MM.1S (cell line): ENCODE data around the gene PNKD.

Experiments
- EZH2 ChIP-seq: fragments of 300-600 bp; sonication (generic); optimal IDR thresholded peaks from 2 replicates; pipeline ENCODE3; 2017; ENCODE audit warnings: low read depth, mild to moderate bottlenecking, antibody characterized with exemption, low read length, mixed read lengths
- EZH2phosphoT487 ChIP-seq: fragments of 300-600 bp; sonication (generic); IDR thresholded peaks from 2 replicates; pipeline ENCODE4 v1.6.1; 2018; ENCODE audit warnings: antibody characterized with exemption, low read length
- TF ChIP-seq, protein P1 (sequence below): fragments of 300-600 bp; sonication (generic); IDR thresholded peaks from 2 replicates; pipeline ENCODE4 v1.5.1; 2016; ENCODE audit warnings: antibody characterized with exemption, low read length, mixed read lengths

DNA sequence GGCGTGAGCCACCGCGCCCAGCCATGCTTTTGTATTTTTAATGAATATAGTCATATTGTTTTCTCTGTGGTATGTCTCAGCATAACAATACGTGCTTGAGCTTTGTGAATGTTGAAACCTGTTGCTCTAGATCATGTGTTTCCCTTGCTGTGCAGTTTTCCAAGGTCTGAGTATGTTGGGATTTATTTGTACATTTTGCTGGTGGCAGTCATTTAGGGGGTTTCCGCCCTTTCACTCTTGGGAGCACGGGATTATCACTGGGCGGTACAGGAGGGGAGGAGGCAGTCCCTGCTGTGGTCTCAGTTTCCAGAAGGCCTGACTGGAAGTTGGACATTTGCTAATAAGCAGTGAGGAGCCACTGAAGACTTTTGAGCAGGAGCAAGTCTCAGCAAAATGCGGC lies 61.4 kb downstream of the PNKD start:
- no peak for TF ChIP-seq EZH2phosphoT487
- no peak for TF ChIP-seq EZH2
- TF ChIP-seq, protein P1, sequence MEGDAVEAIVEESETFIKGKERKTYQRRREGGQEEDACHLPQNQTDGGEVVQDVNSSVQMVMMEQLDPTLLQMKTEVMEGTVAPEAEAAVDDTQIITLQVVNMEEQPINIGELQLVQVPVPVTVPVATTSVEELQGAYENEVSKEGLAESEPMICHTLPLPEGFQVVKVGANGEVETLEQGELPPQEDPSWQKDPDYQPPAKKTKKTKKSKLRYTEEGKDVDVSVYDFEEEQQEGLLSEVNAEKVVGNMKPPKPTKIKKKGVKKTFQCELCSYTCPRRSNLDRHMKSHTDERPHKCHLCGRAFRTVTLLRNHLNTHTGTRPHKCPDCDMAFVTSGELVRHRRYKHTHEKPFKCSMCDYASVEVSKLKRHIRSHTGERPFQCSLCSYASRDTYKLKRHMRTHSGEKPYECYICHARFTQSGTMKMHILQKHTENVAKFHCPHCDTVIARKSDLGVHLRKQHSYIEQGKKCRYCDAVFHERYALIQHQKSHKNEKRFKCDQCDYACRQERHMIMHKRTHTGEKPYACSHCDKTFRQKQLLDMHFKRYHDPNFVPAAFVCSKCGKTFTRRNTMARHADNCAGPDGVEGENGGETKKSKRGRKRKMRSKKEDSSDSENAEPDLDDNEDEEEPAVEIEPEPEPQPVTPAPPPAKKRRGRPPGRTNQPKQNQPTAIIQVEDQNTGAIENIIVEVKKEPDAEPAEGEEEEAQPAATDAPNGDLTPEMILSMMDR = no peak
